ENCODE measurements around the gene GALNT18.

DNA sequence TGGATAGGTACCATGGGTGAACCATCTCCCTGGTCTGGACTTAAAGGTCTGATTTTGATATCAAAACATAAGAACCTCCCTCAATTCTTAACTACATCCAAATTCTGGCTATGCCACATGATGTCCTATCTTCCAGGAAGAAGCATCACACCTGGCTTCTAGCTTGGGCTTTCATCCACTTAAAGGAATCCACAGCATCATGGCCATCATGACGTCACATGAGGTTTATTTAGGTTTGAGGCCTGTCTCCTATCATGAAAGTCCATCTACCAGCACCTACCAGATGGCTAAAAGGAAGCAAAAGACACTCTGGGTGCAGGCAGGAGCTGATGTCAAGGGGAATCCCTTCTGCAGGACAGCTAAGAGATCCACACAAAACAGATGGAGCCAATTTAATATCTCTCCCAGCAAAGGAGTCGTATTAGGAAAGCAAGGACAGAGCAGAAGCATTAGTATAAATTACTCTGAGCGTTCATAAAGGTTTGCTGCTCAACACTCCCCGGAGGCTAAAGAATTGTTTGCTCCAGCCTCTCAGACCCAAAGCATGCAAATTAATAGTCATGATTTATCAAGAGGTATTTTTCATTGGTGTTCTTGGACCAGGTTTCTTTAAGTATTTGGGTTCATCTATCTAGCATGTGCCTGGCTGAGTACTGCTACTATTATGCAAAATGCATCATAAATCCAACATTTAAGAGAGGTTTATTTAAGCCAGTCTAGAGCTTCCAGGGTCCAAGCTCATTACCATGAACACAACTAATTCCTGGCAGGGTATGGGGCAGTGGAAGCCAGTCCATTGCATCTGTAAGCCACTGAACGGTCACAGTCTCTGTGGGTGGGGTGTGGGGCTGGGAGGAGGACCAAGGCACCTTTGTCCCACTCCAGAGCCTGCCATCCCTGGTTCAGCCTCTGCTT, 47.2 kb downstream of the GALNT18 start:
- TF ChIP-seq, protein P1, sequence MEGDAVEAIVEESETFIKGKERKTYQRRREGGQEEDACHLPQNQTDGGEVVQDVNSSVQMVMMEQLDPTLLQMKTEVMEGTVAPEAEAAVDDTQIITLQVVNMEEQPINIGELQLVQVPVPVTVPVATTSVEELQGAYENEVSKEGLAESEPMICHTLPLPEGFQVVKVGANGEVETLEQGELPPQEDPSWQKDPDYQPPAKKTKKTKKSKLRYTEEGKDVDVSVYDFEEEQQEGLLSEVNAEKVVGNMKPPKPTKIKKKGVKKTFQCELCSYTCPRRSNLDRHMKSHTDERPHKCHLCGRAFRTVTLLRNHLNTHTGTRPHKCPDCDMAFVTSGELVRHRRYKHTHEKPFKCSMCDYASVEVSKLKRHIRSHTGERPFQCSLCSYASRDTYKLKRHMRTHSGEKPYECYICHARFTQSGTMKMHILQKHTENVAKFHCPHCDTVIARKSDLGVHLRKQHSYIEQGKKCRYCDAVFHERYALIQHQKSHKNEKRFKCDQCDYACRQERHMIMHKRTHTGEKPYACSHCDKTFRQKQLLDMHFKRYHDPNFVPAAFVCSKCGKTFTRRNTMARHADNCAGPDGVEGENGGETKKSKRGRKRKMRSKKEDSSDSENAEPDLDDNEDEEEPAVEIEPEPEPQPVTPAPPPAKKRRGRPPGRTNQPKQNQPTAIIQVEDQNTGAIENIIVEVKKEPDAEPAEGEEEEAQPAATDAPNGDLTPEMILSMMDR (conservative IDR thresholded peaks at IDR 0.05; ENCODE audit: low read length): no peak
- TF ChIP-seq EZH2phosphoT487 (IDR thresholded peaks at IDR 0.05; ENCODE audit: borderline replicate concordance, low read depth, low read length): no peak

Measured in OCI-LY7 (cell line).